GM21528 (cell line): ENCODE data around the gene EPHB1.

Experiments
- ATAC-seq: cut with Tn5 transposase; IDR thresholded peaks from one replicate; pipeline ENCODE4 v1.9.1; 2021; ENCODE audit warnings: mild to moderate bottlenecking, moderate library complexity; ENCODE audit not compliant: unreplicated experiment, low FRiP score

EPHB1 gene

GRCh38 chr3:134901461-134901860 lies 106.4 kb downstream of the EPHB1 start:
- no peak for ATAC-seq

GRCh38 chr3:134903837-134904236 lies 108.8 kb downstream of the EPHB1 start:
- peak; percentile 37 for ATAC-seq

DNA sequence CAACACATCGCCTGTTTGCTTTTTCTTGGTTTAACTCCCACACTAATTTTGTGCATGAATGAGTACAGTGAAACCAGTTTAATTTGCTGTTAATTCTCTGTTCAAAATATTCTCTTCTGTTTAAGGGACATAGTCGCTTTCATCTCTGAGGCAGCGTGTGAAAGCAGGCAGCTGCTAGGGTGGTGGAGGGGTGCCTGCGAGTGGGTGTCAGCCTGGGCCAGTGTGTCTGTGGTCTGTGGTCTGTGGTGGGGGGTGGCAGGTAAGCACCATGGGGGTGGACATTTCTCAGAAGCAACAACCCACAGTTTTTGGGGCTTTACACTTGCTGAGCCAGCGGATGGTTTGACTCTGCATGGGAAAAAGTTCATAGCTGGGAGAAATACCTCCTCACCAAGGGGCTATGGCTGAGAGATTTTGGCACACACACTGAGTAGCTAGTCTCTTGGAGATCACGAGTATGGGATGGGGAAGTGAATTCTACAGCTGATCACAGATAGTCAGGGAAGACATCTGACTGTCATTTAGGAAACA lies 109.2 kb downstream of the EPHB1 start:
- peak; percentile 93 for ATAC-seq

DNA sequence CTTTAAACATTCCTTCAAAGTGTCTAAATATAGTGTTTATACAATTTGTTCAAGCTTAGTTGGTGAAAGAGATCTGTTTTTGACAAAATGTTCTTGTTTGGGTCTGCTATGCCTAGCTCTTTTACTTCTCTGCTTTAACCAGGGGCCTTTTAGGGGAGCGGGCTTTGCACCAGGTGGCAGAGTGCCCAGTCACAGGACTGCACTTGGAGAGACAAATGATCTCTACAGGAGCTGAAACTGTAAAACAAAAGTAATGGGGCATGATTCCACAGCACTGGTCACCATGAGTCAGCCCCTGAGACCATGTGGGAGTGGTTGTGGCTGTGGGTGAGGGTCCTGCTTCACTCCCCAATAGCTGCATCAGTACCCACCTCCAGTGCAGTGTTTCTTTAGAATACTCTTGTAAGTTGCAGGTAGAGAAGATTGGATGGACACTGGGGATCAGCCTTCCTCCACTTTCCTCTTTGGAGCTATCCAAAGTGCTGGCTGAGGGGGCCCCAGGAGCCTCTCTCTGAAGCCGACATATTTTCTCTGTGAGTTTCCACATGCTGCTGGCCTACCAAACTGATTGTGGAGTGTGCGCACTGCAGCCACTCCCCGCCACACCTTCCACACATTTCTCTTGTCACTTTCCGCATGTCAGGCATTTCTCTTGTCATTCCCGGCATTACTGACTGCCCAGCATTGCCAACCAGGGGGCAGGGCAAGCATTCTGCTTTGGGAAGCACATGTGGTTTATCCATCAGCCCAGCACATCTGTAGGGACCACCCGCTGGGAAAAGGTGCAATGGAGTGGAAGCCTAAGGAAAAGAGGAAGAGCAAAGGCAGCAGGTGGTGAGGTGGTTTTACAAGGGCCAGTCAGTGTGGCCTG lies 110.0 kb downstream of the EPHB1 start:
- peak; percentile 19 for ATAC-seq

GRCh38 chr3:134905647-134905935 lies 110.5 kb downstream of the EPHB1 start:
- no peak for ATAC-seq

- ATAC-seq = no peak
These were observed 113.2 kb downstream of the EPHB1 start for GRCh38 chr3:134908271-134908670.

GRCh38 chr3:134910026-134910425 lies 115.0 kb downstream of the EPHB1 start:
- no peak for ATAC-seq

GRCh38 chr3:134911586-134912548 lies 116.8 kb downstream of the EPHB1 start:
- ATAC-seq = no peak

- ATAC-seq = no peak
These were observed 121.4 kb downstream of the EPHB1 start for GRCh38 chr3:134916276-134916961.

DNA sequence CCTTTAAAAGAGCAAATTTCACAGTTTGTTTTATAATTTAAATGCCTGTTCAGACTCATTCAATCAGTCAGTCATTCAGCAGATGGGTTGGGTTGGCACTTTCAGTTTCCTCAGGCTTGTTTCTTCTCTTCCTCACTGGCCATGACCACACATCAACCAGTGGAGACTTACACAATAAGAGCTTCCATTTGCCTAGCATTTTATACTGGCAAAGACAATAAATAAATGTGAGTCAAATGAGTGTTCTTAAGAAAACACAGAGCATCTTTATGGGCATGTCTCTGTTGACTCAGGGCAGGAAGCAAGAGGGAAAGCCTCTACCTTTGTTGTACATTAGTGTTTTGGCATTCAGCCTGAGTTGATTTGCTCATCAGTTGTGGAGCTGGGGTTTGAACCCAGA lies 122.6 kb downstream of the EPHB1 start:
- ATAC-seq = no peak

- peak; percentile 96 for ATAC-seq
These were observed 123.4 kb downstream of the EPHB1 start for GRCh38 chr3:134918441-134918840.

GRCh38 chr3:134922101-134922500 lies 127.0 kb downstream of the EPHB1 start:
- no peak for ATAC-seq

DNA sequence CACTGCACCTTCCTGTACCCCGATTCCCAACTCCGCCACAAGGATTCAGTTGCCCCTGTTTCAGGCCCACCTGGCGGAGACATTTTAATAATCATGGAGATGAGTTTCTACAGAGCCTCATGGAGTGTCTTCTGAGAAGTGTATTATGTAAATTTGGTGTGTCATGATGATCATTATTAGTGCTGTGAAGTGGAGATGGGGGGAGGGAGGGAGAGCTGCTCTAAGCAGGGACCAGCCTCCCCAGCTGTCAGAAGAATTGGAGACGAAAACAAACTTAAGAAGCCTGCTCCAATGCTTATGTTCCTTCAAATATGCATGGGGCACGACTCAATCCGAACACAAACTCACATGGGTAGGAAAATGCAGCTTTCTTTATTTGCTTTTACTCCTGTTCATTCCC lies 127.8 kb downstream of the EPHB1 start:
- no peak for ATAC-seq

DNA sequence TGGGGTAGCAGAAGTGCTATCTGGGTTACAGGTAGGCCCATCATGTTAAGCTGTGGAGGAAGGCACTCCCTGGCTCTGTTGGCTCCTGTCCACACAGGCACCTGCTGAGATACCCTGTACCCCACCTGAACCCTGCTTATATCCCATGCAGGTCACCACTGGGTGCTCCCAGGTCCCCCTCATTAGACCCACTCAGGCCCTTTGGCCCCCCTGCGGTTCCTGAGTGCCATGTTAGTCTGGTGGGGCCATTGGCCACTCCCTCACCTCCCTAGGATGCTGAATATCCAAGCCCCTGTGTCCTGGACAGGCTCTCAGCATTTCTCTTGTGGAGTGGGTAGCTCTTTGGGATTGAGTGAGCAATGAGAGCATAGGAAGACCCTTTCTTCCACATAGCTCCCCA lies 128.2 kb downstream of the EPHB1 start:
- ATAC-seq = no peak

DNA sequence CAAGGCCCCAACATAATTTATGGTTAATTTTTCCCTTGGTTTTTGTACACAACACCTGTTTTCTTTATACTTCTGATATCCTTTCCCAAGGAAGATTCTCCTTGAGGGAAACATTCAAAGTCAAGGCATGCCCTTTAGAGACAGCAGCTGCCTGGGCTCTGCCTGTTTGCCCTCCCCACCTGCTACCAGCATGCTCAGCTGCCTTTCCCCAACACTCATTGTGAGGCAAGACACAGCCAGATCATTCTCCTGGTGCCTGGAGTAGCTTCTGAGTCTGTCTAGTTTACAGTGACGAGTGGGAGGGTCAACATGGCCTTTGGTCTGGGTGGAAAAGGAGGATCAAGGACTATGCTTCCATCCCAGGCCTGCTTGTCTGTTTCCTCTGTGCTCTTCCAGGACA lies 132.5 kb downstream of the EPHB1 start:
- ATAC-seq = no peak

DNA sequence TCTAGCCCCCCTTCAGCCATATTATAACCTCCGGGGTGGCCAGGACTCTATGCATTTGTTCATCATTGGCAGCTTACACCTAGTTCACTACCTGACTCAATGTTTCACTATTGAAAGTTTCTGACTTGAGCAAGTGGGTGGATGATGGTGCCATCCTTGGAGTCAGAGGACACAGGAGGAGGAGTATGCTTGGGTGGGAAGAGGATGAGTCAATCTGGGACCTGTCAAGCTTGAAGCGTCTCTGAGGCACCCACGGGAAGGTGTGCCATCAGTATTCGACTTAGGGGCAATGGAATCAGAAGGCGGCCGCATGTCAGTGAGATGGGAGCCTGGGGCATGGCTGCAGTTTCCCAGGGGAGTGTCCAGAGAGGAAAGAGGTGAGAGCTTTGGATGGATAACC lies 133.3 kb downstream of the EPHB1 start:
- no peak for ATAC-seq

DNA sequence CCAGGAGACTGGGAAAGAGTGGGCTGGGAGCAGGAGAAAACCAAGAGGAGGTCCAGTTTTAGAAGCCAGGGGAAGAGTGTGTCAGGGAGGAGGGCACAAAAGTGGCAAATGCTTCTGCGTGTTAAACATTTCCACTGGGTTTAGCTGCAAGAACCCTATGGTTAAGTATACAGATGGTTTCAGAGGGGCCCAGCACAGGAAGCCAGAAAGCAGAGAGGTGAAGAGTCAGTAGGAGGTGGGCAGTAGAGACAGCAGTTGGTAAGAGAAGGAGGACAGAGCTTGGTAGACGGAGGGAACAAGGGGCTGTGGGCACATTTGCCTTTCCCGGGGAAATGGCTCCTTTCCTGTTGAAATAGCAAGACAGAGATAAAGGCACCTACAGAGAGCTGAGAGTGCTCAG lies 133.8 kb downstream of the EPHB1 start:
- no peak for ATAC-seq

DNA sequence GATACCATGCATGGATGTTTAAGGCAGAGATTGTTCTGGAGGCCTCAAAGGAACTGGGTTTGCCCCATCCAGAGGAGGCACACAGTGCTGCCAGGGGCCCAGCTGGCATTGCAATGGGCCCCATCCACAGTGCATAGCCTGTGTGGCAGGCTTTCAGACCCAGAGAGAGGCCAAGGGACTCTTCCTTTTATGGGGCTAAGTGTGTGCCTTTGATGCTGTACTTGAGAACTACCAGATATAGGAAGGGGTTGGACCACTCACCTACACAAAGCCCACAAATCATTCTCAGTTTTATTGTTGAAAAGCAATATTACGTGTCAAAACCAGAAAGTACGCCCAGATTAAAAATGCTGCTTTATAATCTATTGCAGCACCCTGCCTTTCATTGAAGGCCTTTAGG lies 134.9 kb downstream of the EPHB1 start:
- ATAC-seq = no peak

GRCh38 chr3:134931045-134931785 lies 136.2 kb downstream of the EPHB1 start:
- no peak for ATAC-seq

- no peak for ATAC-seq
These were observed 137.0 kb downstream of the EPHB1 start for GRCh38 chr3:134932035-134932434.
